ENCODE results near the gene RBM38. TPM values are rescaled to one million over a fixed set of nuclear protein-coding genes. Genes with fewer than 3 reads are reported as not detected.

RBM38 gene
- total and polyA plus RNA-seq, 2 of the 13 experiments (the other 11 are each of a cell fraction or from before 2014, with no cell fraction given): 24.2 to 34.2 TPM

GRCh38 chr20:57435498-57436222 lies 44.5 kb downstream of the RBM38 start (continued):
- TF ChIP-seq CREM (IDR thresholded peaks at IDR 0.05): no peak
- TF ChIP-seq CREM (CRISPR knock-in tag; IDR thresholded peaks at IDR 0.05): no peak
- TF ChIP-seq ZNF546 (CRISPR knock-in tag; conservative IDR thresholded peaks at IDR 0.05): no peak
- TF ChIP-seq FOXK2 (IDR thresholded peaks at IDR 0.05): no peak
- TF ChIP-seq POGZ (CRISPR knock-in tag; IDR thresholded peaks at IDR 0.05): no peak
- no peak for TF ChIP-seq ETV5 (CRISPR knock-in tag; IDR thresholded peaks at IDR 0.05; ENCODE audit: borderline replicate concordance)
- no peak; the same call in 1 of the 2 replicates for TF ChIP-seq ZNF747 (CRISPR knock-in tag; IDR thresholded peaks at IDR 0.05; ENCODE audit: borderline replicate concordance)
- no peak for TF ChIP-seq TRIM22 (IDR thresholded peaks at IDR 0.05)
- no peak for TF ChIP-seq NFE2 (CRISPR knock-in tag; IDR thresholded peaks at IDR 0.05)
- TF ChIP-seq RFXAP (CRISPR knock-in tag; IDR thresholded peaks at IDR 0.05; ENCODE audit: borderline replicate concordance): peak; percentile 68; the same call in 1 of the 2 replicates
- peak; percentile 97 for TF ChIP-seq HIC2 (CRISPR knock-in tag; IDR thresholded peaks at IDR 0.05; ENCODE audit: low read depth)
- TF ChIP-seq ZBTB2 (CRISPR knock-in tag; IDR thresholded peaks at IDR 0.05; ENCODE audit: low read depth): no peak
- TF ChIP-seq ZNF577 (CRISPR knock-in tag; IDR thresholded peaks at IDR 0.05; ENCODE audit: borderline replicate concordance, low read depth): no peak
- TF ChIP-seq PHF8 (CRISPR knock-in tag; IDR thresholded peaks at IDR 0.05): 0 out of 2 replicates have a peak, but pooled peaks have one; percentile 27
- no peak for TF ChIP-seq PAF1 (CRISPR knock-in tag; IDR thresholded peaks at IDR 0.05)
- TF ChIP-seq ZNF672 (CRISPR knock-in tag; IDR thresholded peaks at IDR 0.05): no peak
- no peak for TF ChIP-seq ELK4 (CRISPR knock-in tag; IDR thresholded peaks at IDR 0.05; ENCODE audit: borderline replicate concordance)
- no peak for TF ChIP-seq SP2 (CRISPR knock-in tag; IDR thresholded peaks at IDR 0.05)
- TF ChIP-seq THAP8 (CRISPR knock-in tag; IDR thresholded peaks at IDR 0.05; ENCODE audit: borderline replicate concordance): no peak
- TF ChIP-seq NFKBIZ (CRISPR knock-in tag; IDR thresholded peaks at IDR 0.05): 0 out of 2 replicates have a peak, but pooled peaks have one; percentile 71
- 0 out of 2 replicates have a peak, but pooled peaks have one; percentile 16 for TF ChIP-seq ZIK1 (CRISPR knock-in tag; IDR thresholded peaks at IDR 0.05; ENCODE audit: borderline replicate concordance, low read depth)
- no peak for TF ChIP-seq MBD4 (IDR thresholded peaks at IDR 0.05; ENCODE audit: borderline replicate concordance, low read length)
